Measurements from ENCODE around the gene COL5A1.
A peak's percentile ranks its signal among the peaks of the same experiment; 100 is the strongest.

The COL5A1 gene

DNA sequence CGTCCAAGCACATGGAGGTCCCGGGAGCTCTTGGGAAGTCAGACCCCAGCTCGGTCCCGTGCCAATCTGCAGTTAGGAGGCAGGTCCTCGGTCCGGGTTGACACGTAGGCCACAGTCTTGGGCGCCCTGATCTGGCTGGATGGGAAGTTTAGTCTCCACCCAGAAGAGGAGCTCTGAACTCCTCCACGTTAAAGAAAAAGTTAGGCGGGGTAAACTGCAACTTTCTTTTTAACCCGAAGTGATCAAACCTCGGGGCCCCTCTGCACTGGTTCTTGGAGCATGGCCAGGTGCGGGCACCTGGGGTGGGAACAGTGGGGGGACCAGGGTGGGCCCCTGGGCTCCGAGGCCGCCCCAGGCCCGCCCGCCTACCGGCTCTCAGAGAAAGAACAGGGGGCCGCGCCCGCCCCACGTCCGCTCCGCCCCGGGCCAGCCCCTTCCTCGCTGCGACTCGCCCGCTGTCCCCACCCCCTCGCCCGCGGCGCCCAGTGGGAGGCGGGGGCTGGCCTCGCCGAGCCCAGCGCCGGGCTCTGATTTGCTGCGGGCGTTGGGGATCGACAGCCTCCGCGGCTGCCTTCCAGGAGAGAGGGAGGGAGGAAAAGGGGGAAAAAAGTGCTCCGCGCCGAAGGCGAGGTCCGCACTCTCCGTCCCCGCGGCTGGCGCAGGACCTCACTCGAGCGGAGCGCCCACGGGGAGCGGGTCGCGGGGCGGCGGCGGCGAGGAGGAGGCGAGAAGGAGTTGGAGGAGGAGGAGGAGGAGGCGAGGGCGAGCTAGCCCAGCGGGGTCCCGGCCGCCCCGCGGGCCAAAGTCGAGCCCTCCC lies at the start of gene COL5A1:
TSS of gene COL5A1 (plus strand) at position 631 of the 817 bp plus-strand sequence. CDS start 385 bp downstream, outside the sequence.
- peak; percentile 39 for DNase-seq

DNA sequence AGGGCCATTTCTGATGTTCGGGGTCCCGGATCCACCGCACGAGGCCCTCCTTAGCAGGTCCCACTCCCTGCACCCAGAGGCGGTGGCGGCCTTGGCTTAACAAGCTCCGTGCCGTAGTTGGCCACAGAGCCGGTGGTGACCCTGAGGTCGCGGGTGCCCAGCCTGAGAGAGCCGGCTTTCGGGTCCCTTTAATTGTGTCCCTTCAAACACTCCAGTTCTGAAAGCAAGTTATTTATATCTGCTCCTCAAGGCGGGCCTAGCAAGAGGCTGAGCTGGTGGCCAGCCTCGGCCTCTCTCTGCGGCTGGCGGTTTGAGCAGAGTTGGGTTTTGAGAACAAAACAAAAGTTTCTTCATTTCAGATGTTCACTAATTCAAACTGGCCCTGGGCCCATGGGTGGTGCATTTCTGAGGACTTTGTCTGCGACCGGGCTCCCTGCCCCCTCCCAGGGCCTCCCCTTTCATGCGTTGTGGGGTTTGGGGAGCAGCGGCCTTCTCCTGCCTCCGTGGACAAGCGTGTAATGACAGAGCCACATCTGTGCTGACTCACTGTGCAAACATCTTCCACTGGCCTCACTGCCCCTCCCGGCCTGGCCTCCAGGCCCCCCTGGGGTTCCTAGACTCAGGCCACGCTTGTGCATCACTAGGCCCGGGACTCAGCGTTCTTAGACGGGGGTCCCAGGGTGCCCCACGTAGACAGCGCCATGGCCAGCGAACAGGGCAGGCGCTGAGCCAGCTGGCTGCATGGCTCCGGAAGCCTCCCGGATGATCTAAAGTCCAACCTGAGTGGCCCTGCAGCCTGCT lies 49.4 kb upstream of the COL5A1 start:
- no peak for DNase-seq

DNA sequence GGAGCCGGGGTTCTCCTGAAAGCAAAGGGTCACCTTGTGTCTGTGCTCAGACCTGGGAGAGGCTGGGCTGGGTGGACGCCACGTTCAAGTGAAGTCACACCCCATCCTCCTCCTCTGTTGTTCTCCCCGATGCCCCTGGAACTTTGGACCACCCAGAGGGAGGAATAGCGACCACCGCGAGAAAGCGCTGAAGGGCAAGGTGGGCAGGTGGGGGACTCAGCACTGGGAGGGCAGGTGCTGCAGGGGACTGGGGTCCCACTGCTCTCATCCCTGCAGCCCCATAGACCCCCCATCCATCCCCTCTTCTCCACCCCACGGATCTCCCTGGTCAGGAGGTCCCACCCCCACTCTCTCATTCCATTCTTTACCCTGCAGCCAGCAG lies 48.8 kb upstream of the COL5A1 start:
- DNase-seq = no peak

DNA sequence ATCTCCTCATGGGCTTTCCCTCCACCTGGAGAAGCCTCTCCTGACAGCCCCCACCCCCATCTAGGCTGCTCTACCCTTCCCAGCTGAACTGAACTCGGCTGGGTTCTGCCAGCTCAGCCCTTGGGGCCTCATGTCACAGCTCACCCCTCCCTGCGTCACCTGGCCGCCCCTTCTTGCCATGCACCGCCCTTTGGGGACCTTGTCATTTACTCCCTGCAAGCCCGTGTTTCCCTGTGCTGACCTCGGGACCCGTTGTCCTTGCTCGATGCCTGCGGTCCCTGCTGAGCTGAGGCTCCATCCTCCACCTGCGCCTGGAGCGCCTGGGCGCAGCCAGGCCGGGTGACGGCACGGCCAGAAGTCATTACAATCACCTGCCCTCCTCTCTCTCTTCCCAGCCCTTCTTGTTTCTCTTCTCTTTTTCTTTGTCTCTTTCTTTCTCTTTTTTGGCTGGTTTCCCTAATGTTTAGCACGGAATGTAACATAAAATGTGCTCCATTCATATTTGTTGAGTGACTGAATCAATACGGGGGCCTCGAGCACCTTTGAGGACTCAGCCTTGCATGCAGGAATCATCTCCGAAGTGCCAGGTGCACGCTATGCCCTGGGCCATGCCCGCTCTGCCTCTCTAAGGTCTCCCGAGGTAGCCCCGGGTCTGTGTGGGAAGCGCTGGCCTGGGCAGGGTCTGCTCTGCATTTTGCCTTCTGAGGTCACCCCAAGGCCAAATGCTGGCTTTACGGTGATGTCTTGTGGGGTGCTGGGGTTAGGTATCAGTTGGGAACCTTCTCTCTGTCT lies 48.1 kb upstream of the COL5A1 start:
- DNase-seq = no peak

DNA sequence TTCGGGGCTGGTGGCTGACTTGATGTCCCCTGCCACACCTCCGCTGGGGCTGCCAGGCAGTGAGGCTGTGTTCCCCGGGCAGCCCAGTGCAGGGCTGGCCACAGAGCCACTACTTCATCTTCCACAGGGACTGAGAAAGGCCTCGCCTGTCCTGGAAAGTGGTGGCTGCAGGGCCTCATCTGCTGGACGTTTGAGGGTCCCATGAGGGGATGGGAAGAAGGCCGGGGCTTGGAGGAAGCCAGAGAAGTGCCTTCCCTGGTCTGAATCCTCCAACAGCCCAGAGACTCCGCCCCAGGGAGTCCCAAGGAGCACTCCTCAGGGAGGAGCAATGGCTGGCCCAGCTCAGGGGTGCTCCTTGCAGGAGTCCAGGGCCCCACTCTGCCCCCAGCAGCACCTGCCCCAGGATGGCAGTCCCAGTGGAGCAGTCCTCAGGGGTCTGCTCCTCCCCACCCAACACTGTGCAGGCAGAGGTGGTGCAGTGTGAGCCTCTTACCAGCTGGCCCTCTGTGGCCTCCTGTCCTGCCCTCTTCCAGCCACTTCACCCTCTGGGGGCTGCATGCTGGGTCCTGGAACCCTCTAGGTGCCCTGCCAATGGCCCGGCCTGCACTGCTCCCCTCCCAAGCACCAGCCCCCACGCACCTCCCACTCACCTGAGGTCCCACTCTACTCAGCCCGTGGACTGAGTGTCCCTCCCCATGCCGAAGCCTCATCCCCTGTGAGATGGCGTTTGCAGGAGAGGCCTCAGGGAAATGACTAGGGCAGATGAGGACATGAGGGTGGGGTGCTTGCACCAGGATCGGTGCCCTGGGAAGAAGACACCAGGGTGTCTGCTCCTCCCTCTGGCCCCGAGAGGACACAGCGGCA lies 47.3 kb upstream of the COL5A1 start:
- no peak for DNase-seq

DNA sequence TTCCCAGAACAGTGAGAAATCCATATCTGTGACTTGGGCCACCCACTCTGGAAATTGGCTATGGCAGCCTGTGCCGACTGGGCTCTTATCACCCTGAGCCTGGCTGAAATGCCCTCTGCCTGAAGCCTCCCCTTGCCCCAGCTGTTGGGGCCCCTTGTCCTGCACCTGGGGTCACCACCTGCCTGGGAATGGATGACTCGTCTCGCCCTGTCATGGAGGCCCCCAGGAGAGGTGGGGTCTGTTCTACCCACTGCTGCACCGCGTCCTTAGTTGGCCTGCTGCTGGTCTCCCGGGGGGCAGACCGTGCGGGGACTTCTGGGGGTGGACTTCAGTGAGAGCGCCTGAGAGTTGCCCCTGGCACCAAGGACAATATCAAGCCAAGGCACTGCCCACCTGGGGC lies 46.6 kb upstream of the COL5A1 start:
- DNase-seq = no peak

DNA sequence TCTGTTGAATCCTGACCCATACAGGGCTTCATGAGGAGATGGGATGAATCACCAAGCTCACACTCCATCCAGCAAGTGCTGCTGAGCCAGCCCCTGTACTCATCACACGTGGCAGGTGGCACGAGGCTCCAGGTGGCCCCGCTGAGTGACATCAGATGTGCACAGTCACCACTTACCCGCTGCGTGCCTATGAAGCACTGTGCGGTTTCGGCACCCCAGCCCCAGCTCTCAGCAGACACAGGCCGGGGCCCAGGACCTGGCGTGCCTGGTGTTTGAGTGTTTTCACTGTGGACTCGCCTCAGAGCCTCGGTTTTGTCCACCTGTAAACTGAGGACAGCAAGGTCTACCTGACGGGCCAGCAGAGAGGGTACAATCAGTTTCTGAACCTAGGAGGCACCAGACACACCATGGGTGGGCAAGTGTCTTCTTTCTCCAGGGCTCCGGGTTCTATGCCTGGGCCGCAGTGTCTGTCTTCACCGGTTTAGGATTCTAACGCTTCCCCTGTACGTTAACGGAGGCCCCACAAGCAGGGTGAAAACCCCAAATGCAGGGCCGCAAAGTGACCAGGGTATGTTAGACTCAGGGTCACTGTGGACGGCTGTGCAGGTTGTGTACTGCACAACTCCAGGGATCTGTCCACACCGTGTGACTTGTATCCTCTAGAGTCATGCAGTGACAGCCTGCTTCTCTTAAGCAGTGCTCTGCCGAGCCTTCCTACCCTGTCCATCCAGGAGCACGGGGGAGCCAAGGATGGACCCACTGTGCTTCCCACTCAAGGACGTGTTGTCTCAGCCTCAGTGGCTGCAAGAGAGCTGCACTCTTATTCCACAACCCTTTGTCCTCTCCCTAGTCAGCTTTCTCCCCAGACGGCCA lies 44.3 kb upstream of the COL5A1 start:
- no peak for DNase-seq

DNA sequence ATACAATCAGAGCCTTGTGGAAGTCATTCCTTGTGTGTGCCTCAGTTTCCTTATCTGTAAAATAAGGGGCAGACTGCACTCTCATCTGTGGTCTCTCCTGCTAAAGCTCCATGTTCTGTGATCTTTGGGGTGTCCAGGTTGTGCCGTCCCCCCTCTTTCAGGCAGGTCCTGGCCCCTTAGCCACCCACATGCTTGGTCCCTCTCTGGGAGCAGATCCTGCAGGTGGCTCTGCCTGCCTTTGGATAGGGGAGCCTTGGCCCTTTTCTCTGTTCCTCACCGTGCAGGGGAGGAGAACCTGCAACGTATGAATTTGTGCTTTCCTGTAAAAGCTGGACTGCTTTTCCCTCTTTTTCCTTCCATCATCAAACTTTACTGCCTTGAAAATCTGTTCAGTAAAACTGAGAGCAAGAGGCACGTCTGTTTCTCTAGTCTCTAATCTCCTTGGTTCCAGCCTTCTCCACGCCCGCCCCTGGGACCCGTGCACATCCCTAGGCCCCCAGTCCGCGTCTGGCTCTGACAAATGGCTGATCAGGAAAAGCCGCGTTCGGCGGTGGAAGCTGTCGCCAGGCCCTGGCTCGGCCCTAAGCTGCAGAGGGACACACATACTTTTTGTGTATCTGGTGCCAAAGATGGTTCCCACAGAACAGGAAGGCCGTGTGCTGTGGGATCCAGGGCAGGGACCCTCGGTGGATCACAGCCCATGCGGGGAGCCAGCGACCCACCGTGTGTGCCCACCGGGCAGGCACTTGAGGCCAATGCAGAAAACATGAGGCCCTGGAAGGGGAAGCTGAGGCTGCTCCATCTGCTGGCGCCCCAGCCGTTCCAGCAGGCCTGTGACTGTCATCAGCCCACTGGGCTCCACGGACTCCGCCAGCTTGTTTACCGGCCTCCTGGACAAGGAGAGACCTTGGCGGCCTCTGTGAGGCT lies 43.4 kb upstream of the COL5A1 start:
- DNase-seq = no peak

DNA sequence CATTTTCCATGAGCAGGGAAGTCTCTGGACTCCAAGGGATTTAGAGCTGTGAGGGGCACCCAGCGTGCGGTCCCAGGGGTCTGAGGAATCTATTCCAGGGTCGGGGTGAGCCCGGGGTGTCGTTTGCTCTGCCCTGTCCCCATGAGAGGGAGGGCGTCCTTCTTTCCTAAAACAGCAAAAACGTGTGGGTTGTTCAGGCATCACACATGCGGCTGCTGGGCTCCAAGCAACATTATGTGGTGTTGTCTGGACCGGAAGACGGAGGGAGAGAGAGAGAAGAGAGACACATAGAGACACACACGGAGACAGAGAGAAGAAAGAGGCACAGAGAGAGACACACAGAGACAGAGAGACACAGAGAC lies 42.7 kb upstream of the COL5A1 start:
- no peak for DNase-seq

DNA sequence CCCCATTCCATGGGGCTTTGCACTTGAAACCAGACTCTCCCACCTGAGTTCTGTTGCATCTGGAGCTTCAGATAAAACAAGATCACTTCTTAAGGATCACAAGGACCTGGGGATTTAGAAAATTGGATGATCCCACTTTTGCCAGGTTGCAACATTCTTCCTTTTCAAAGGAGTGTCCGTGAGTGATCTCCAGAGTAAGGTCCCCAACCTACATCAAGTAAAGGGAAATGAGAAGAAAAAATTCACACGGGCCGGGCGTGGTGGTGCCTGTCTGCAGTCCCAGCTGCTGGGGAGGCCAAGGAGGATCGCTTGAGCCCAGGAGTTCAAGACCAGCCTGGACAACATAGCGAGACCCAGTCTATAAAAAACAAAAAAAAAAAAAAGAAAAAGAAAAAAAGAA lies 41.2 kb upstream of the COL5A1 start:
- no peak for DNase-seq

DNA sequence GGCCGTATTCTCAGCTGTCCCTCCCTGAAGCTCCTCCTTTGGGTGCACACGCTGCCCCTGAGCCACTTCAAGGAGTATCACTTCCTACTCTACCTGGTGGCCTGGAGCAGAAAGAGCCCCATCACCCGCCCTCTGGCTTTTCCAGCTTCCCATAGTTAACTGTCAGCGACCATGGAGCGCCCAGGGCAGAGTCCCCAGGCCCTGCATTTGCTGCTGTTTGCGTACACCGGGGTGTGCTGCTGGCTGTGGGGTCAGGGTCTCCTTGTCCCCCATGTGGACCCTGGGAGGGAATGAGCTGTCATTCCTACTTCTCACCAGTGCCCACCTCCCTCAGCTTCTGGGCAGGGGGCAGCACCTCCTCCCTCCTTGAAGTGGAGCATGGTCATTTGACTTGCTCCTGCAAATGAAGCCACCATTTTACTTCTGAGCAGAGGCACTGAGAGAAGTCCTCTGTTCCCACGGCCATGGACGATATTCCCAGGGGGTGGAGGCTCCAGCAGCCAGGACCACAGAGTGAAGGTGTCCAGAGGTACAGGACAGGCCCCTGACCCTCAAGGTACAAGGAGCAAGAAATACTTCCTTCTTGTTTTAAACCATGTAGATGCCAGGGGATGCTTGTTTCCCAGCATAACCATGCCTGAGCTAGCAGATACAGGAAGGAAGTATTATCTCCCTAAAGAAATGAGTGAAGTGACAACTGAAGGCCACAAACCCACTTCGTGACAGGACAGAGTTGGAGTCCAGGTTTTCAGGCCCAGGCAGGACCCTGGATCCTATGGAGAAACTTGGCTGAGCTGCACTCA lies 40.6 kb upstream of the COL5A1 start:
- no peak for DNase-seq

DNA sequence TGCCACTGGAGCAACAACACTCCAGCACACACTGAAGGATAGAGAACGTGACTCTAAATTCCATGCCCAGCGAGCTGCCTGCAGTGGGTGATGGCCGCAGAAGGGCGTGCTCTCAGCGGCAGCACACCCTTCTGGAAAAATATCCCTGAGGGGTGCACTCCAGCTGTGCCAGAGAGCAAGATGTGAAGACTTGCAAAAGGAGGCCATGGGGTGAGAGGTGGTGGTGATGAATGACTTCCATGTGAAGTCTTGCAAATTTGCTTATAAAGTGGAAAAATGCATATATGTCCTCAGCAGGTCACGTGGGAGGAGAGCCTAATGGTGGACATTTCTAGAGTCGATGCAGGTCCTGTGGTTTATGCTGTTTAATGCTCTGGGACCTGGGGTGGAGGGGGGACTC lies 39.8 kb upstream of the COL5A1 start:
- DNase-seq = no peak

DNA sequence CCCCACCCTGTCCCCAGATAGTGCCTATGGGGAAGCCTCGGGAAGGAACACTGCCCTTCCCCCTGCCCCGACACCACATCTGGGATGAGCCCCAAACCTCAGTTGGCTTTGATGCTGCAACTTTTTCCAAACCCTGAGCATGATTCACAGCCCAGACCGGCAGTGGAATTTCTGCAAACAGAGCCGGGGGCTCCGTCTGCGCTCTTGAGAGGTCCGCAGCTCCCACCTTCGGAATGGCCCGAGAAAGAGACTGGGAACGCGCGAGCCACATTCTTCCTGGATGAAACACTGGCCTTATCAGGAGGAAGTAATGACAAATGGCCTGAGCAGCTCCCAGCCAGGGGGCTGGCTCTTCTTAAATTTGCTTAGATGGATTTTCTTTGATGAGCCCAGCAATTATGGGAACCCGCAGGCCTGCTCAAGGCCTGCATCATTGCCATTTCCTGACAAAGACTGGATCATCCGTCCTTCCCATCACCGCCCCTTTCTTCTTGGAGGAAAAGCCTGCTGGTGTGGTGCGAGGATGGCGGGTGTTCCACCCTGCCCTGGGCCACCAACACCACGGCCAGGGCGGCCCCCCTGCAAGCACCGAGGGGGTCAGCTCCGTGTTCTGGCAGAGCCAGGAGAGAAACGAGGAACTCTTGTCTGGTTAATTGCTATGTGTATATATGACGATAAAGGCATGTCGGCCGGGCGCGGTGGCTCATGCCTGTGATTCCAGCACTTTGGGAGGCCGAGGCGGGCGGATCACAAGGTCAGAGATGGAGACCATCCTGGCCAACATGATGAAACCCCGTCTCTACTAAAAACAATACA lies 38.8 kb upstream of the COL5A1 start:
- no peak for DNase-seq

DNA sequence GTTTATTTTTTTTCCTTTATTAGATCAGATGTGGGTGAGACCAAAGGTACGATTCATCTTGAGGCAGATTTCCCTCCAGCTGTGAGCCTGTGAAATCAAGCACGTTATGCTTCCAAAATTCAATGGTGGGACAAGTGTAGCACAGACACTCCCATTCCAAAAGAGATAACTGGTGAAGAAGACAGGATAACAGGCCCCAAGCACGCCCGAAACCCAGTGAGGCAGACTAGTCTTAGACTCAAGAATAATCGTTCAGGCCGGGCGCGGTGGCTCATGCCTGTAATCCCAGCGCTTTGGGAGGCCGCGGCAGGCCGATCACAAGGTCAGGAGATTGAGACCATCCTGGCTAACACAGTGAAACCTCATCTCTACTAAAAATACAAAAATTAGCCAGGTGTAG lies 36.8 kb upstream of the COL5A1 start:
- DNase-seq = no peak

DNA sequence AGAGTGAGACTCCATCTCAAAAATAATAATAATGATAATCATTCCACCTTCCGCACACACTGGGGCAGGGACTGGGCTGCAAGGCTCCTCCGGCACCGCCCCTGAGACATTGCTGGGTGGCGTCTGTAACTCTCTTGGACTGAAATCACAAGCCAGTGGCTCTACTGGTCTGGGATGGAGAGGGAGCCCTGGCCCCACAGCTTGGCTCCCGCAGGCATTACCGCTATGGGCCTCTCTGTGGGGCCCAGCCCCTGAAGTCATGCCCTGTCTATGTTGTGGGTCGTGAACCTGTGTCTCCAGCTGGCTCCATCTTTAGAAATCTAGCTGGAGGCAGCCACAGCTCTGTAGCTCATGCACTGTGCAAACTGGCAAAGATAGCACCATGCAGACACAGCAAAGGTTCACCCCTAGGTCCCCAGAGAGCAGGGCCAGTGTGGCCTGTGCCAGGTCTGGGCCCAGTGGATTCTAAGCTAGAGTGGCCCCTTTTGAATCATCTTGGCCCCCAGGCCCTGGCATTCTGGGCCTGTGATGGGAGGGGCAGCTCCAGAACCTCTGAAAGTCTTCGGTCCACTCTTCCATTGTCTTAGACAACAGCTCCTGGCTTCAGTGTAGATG lies 36.1 kb upstream of the COL5A1 start:
- no peak for DNase-seq

DNA sequence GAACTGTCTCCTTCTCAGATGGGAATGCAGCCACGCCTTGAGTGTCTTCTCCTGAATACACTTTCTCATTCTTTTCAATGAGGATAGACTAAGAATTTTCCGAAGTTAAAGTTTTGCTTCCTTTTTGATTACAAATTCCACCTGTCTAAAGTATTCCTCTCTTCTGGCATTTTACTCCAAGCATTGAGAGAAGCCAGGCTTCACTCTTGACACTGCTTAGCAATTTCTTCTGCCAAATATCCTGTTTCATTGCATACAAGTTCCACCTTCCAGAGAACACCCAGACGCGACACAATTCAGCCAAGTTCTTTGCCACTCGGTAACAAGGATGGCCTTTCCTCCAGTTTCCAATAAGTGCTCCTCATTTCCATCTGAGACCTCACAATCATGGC lies 35.6 kb upstream of the COL5A1 start:
- no peak for DNase-seq

DNA sequence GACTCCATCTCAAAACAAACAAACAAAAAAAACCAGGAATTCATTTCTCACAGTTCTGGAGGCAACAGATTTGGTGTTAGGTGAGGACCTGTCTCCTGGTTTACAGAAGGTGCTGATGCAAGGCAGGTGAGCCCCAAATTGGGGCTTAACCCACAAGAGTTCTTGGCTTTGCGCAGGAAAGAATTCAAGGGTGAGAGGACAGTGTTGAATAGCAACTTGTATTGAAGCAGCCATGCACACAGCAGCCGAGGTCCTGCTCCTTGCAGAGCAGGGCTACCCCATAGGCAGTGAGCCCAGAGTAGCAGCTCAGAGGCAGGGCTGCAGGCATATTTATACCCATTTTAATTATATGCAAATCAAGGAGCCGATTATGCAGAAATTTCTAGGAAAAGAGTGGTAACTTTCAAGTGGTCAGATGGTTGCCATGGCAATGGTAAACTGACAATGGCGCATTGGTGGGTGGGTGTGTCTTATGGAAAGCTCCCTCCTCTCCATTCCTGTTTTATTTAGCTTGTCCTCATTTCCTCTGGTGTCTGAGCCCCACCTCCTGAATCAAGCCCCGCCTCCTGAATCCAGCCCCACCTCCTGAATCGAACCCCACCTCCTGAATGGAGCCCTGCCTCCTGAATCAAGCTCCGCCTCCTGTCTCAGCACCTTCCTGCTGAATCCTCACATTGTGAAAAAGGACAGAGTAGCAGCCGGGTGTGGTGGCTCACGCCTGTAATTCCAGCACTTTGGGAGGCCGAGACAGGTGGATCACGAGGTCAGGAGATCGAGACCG lies 34.5 kb upstream of the COL5A1 start:
- DNase-seq = no peak

Measured in CD4-positive, alpha-beta T cell treated with Interleukin-12 subunit alpha and Interleukin-12 subunit beta, for 1 hour (primary cell).